K562 (cell line): Measurements from ENCODE around the gene C1QTNF9B. TPM values are rescaled to one million over a fixed set of nuclear protein-coding genes. Genes with fewer than 3 reads are reported as not detected.

Experiments
- ADNP ChIP-seq: fragments of 200-800 bp; sonication (Bioruptor generic); IDR thresholded peaks from 2 replicates; pipeline ENCODE4 v1.6.1; 2016; ENCODE audit warnings: missing genetic modification characterization, missing compliant biosample characterization
- C11orf30 ChIP-seq: fragments of 450-650 bp; IDR thresholded peaks from 2 replicates; pipeline ENCODE4 v1.6.1; 2016; ENCODE audit warnings: low read depth, mild to moderate bottlenecking
- CBFA2T2 ChIP-seq: fragments of 450-650 bp; conservative IDR thresholded peaks from 2 replicates; pipeline ENCODE4 v1.6.1; 2017; ENCODE audit warnings: mild to moderate bottlenecking
- CEBPZ ChIP-seq: fragments of 150-350 bp; IDR thresholded peaks from 2 replicates; pipeline ENCODE4 v1.6.1; 2014; ENCODE audit warnings: low read depth, mild to moderate bottlenecking, low read length, borderline replicate concordance
- CREM ChIP-seq: IDR thresholded peaks from 2 replicates; pipeline ENCODE4 v1.6.1; 2014; ENCODE audit warnings: antibody characterized with exemption, low read depth
- MAFK ChIP-seq: IDR thresholded peaks from 2 replicates; pipeline ENCODE4 v1.6.1; 2011; ENCODE audit warnings: low read length, improper control_type of control experiment
- MYBL2 ChIP-seq, 2 experiments: fragments of 450-650 bp in 1 of 2; sonication (generic) in 1 of 2; formaldehyde crosslinking in 1 of 2; IDR thresholded peaks; 2 replicates each; pipeline versions ENCODE4 v1.6.1 to v1.8.1; 2017 to 2022; ENCODE audit warnings: borderline replicate concordance in 1 of 2, inconsistent platforms in 1 of 2, low read depth in 1 of 2, mild to moderate bottlenecking in 1 of 2, missing genetic modification reagents in 1 of 2, moderate library complexity in 1 of 2
- NR2C2 ChIP-seq, 2 experiments: fragments of 200-800 bp in 1 of 2; sonication (Bioruptor generic) in 1 of 2; sonication (generic) in 1 of 2; formaldehyde crosslinking in 1 of 2; IDR thresholded peaks; 2 replicates each; pipeline versions ENCODE4 v1.6.1 to v1.8.0; 2016 to 2022; ENCODE audit warnings: mild to moderate bottlenecking in 1 of 2, missing compliant biosample characterization in 1 of 2, missing genetic modification characterization in 1 of 2, missing genetic modification reagents in 1 of 2
- SIX5 ChIP-seq, 2 experiments: IDR thresholded peaks; 2 replicates each; pipeline ENCODE4 v1.6.1; 2011; ENCODE audit warnings: low read length in 2 of 2, borderline replicate concordance in 1 of 2, low read depth in 1 of 2, mild to moderate bottlenecking in 1 of 2, moderate library complexity in 1 of 2; ENCODE audit not compliant: insufficient read depth in 1 of 2
- SP2 ChIP-seq: IDR thresholded peaks from 2 replicates; pipeline ENCODE4 v1.6.1; 2011; ENCODE audit warnings: mild to moderate bottlenecking, low read depth, low read length, moderate library complexity; ENCODE audit not compliant: poor library complexity, severe bottlenecking; ENCODE audit errors: extremely low read depth
- U2AF2 ChIP-seq: fragments of 200-400 bp; formaldehyde crosslinking; optimal IDR thresholded peaks from 2 replicates; pipeline ENCODE3; 2017; ENCODE audit warnings: low read depth, mild to moderate bottlenecking, low read length
- XRCC3 ChIP-seq: fragments of 450-650 bp; IDR thresholded peaks from 2 replicates; pipeline ENCODE4 v1.6.1; 2017; ENCODE audit warnings: mild to moderate bottlenecking, moderate library complexity
- ZNF398 ChIP-seq: fragments of 250-450 bp; sonication (Bioruptor Pico); IDR thresholded peaks from 2 replicates; pipeline ENCODE4 v1.8.0; 2021; ENCODE audit warnings: moderate library complexity, mild to moderate bottlenecking, inconsistent platforms
- polyA plus RNA-seq, 8 experiments: library from polyadenylated mRNA; depleted of rRNA in 4 of 8; stranded (reverse) in 5 of 8; unstranded in 3 of 8; fragments of >200 nt; fragmentation: Nextera tagmentation in 2 of 8; fragmentation: Illumina TruSeq in 1 of 8; extraction: Ambion mirVana in 2 of 8; extraction: Trizol in 1 of 8; gene quantifications; 2 replicates each; pipeline versions ENCODE4 v1.2.1 to v1.2.3, GENCODE V29; 2011 to 2014; ENCODE audit warnings: inconsistent platforms in 1 of 8, missing spikeins in 1 of 8
- total RNA-seq, 7 experiments: library from RNA; depleted of rRNA in 6 of 7; stranded (reverse); fragments of >200 nt in 6 of 7; fragmentation: Illumina TruSeq in 2 of 7; extraction: Trizol in 2 of 7; gene quantifications; 2 replicates each; pipeline versions ENCODE4 v1.2.1 to v1.2.3, GENCODE V29; 2011 to 2021; ENCODE audit warnings: low replicate concordance in 1 of 7
- TF ChIP-seq, protein P1 (sequence below): fragments of 250-450 bp; sonication (Bioruptor Pico); IDR thresholded peaks from 2 replicates; pipeline ENCODE4 v1.5.0; 2021; ENCODE audit warnings: mild to moderate bottlenecking, borderline replicate concordance

C1QTNF9B gene
- total and polyA plus RNA-seq, 9 of the 15 experiments (the other 6 are each of a cell fraction or from before 2014, with no cell fraction given), result 0.14 to 0.94 (median 0.35) TPM; not detected in 3

DNA sequence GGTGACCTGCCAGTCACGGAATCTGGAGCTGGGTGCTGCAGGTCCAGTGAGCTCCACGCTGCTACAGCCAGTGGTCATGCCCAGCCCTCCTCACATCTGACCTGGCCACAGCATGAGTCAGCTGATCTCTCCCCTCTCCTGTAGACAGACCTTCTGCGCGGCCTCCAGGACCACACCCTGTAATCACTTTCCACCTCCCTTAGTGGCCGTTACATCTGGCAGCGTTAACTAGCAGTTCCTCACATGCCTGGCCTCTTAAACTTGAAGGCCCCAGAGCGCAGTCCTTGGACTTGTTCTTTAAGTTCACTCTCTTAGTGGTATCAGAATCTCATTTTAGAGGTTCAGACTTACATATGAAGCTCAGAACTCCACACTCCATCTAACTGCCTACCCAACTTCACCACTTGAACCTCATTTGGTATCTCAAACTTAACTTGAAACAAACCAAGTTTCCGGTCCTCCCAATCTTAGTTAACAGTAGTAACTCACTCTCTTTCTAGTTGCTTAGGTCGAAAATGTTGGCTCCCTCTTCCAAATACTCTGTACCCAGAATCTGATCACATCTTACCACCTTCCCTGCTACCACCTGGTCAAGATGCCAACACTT lies 30.8 kb downstream of the C1QTNF9B start (continued):
- no peak for TF ChIP-seq ADNP
- TF ChIP-seq CBFA2T2, result peak; percentile 51
- no peak for TF ChIP-seq NR2C2 (CRISPR knock-in tag; IDR thresholded peaks at IDR 0.05)
- TF ChIP-seq NR2C2 (tag; IDR thresholded peaks at IDR 0.05), result no peak
- no peak for TF ChIP-seq ZNF398 (CRISPR knock-in tag)
- TF ChIP-seq SP2, result no peak
- no peak for TF ChIP-seq CEBPZ
- no peak for TF ChIP-seq SIX5 (IDR thresholded peaks at IDR 0.05; ENCODE audit: borderline replicate concordance in 1 of 2, insufficient read depth in 1 of 2, low read depth in 1 of 2, low read length in 2 of 2)
- TF ChIP-seq MAFK, result peak; percentile 53; the same call in 1 of the 2 replicates
- TF ChIP-seq, protein P1, sequence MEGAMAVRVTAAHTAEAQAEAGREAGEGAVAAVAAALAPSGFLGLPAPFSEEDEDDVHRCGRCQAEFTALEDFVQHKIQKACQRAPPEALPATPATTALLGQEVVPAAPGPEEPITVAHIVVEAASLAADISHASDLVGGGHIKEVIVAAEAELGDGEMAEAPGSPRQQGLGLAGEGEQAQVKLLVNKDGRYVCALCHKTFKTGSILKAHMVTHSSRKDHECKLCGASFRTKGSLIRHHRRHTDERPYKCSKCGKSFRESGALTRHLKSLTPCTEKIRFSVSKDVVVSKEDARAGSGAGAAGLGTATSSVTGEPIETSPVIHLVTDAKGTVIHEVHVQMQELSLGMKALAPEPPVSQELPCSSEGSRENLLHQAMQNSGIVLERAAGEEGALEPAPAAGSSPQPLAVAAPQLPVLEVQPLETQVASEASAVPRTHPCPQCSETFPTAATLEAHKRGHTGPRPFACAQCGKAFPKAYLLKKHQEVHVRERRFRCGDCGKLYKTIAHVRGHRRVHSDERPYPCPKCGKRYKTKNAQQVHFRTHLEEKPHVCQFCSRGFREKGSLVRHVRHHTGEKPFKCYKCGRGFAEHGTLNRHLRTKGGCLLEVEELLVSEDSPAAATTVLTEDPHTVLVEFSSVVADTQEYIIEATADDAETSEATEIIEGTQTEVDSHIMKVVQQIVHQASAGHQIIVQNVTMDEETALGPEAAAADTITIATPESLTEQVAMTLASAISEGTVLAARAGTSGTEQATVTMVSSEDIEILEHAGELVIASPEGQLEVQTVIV (CRISPR knock-in tag), result no peak
- TF ChIP-seq MYBL2 (IDR thresholded peaks at IDR 0.05; ENCODE audit: low read depth), result peak; percentile 85
- no peak for TF ChIP-seq MYBL2 (CRISPR knock-in tag; IDR thresholded peaks at IDR 0.05; ENCODE audit: borderline replicate concordance)
- TF ChIP-seq XRCC3, result no peak
- 0 out of 2 replicates have a peak, but pooled peaks have one; percentile 17 for TF ChIP-seq CREM
- peak; percentile 81 for TF ChIP-seq C11orf30
- no peak for TF ChIP-seq U2AF2
